Measurements from ENCODE around the gene KCNJ9.

- TF ChIP-seq, protein P1, sequence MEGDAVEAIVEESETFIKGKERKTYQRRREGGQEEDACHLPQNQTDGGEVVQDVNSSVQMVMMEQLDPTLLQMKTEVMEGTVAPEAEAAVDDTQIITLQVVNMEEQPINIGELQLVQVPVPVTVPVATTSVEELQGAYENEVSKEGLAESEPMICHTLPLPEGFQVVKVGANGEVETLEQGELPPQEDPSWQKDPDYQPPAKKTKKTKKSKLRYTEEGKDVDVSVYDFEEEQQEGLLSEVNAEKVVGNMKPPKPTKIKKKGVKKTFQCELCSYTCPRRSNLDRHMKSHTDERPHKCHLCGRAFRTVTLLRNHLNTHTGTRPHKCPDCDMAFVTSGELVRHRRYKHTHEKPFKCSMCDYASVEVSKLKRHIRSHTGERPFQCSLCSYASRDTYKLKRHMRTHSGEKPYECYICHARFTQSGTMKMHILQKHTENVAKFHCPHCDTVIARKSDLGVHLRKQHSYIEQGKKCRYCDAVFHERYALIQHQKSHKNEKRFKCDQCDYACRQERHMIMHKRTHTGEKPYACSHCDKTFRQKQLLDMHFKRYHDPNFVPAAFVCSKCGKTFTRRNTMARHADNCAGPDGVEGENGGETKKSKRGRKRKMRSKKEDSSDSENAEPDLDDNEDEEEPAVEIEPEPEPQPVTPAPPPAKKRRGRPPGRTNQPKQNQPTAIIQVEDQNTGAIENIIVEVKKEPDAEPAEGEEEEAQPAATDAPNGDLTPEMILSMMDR (IDR thresholded peaks at IDR 0.05), result no peak
- TF ChIP-seq POLR2A (IDR thresholded peaks at IDR 0.05), result no peak
These were observed 9.4 kb downstream of the KCNJ9 start for GRCh38 chr1:160090760-160091159.
